ENCODE results near the gene MRPS15.

DNA sequence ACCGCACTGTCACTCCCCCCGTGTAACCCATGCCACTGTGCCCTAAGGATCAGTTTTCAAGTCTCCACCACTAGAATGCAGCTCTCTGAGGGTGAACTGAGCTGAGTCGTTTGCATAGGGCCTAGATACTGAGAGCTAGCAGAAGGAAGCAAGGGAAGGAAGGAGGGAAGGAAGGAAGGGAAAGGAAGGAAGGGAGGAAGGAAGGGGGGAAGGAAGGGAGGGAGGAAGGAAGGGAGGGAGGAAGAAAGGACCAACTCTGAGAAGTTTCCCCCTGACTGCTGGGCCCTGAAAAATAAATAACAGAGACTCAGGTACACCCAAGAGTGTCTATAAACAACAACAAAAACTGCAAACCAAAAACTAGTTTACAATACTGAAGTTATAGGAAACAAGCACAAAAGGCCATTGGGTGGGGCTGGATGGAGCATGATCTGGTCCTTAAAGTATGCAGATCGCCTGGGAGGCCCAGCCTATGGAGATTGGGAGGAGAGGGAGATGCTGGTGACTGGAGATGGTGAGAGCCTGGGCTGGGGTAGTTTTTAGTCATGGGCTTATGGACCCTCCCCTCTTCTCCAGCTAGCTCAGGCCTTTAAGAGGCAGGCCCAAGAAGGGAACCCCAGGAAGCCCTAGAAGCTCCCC is 1.7 kb upstream of the MRPS15 start:
- TF ChIP-seq POLR2A (IDR thresholded peaks at IDR 0.05) (no peak), CTCF (IDR thresholded peaks at IDR 0.05) (no peak)
